GM18499 (cell line): ENCODE results near the gene IPO13.
A peak's percentile ranks its signal among the peaks of the same experiment; 100 is the strongest.

Source experiments
- ATAC-seq: cut with Tn5 transposase; IDR thresholded peaks from one replicate; pipeline ENCODE4 v1.9.1; 2021; ENCODE audit warnings: moderate number of reproducible peaks; ENCODE audit not compliant: insufficient read depth, unreplicated experiment

IPO13 gene

GRCh38 chr1:43947874-43948437, 1.2 kb downstream of the IPO13 start:
- ATAC-seq = no peak

GRCh38 chr1:43949678-43950077, 2.9 kb downstream of the IPO13 start:
- ATAC-seq = no peak

- no peak for ATAC-seq
These were observed 4.6 kb downstream of the IPO13 start for GRCh38 chr1:43951021-43951985.

- ATAC-seq = no peak
These were observed 6.1 kb downstream of the IPO13 start for GRCh38 chr1:43952731-43953346.

GRCh38 chr1:43953361-43953760, 6.6 kb downstream of the IPO13 start:
- ATAC-seq = no peak

- no peak for ATAC-seq
These were observed 7.3 kb downstream of the IPO13 start for GRCh38 chr1:43954036-43954435.

GRCh38 chr1:43956234-43956633, 9.5 kb downstream of the IPO13 start:
- ATAC-seq = no peak

GRCh38 chr1:43957407-43958040, 10.8 kb downstream of the IPO13 start:
- no peak for ATAC-seq

GRCh38 chr1:43958351-43959255, 11.9 kb downstream of the IPO13 start:
- no peak for ATAC-seq

- no peak for ATAC-seq
These were observed 14.0 kb downstream of the IPO13 start for GRCh38 chr1:43960798-43961197.

- no peak for ATAC-seq
These were observed 14.9 kb downstream of the IPO13 start for GRCh38 chr1:43961692-43962091.

- ATAC-seq = no peak
These were observed 15.6 kb downstream of the IPO13 start for GRCh38 chr1:43962324-43962723.

GRCh38 chr1:43963006-43963405, 16.3 kb downstream of the IPO13 start:
- ATAC-seq = no peak

- no peak for ATAC-seq
These were observed 17.1 kb downstream of the IPO13 start for GRCh38 chr1:43963890-43964289.

GRCh38 chr1:43965316-43965715, 18.6 kb downstream of the IPO13 start:
- ATAC-seq = no peak

GRCh38 chr1:43968348-43968948, 21.7 kb downstream of the IPO13 start:
- no peak for ATAC-seq

GRCh38 chr1:43969416-43969745, 22.6 kb downstream of the IPO13 start:
- no peak for ATAC-seq

GRCh38 chr1:43969746-43970466, 23.2 kb downstream of the IPO13 start, which contains the start of gene DPH2:
Gene DPH2 (plus strand): TSS chr1:43970010. CDS start chr1:43970176, 166 bp downstream.
- ATAC-seq = peak; percentile 69

- no peak for ATAC-seq
These were observed 23.8 kb downstream of the IPO13 start for GRCh38 chr1:43970502-43970901.
